ENCODE measurements around the gene FAM131B. TPM values are rescaled to one million over a fixed set of nuclear protein-coding genes. Genes with fewer than 3 reads are reported as not detected.
A peak's percentile ranks its signal among the peaks of the same experiment; 100 is the strongest.

FAM131B gene
- total and polyA plus RNA-seq, 2 of the 13 experiments (the other 11 are each of a cell fraction or from before 2014, with no cell fraction given), result 0.07 TPM; not detected in 1

DNA sequence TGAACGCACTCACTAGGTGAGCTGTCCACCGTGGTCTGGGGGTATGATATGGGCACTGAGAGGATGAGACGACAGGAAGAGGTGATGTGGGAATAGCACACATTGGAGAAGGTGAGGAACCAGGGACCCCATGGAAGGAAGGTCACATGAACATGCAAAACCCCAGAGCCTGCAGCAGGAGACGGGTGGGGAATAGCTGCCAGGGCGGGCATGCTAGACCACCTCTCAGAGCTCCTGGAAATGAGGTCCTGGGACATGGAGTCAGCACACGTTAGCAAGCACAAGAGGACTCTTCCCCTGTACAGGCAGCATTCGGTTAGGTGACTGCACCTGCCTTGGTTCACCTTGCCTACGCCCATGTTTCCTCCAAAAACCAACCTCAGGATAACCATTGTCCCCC lies 8.1 kb downstream of the FAM131B start:
- no peaks in the 10 kb centered on the region for H3K79me2 ChIP-seq (ENCODE audit: insufficient read depth, low read length)
- no peaks in the 10 kb centered on the region for H3K9me3 ChIP-seq (ENCODE audit: low read length)
- H3K4me2 ChIP-seq (ENCODE audit: low read depth, low read length), result no peak overlapping the region
- WGBS (ENCODE audit: low lambda C conversion rate), result 31% methylated on average over 7 of the region's 8 CpGs
- H2AFZ ChIP-seq (ENCODE audit: low read length), result no peak overlapping the region
- intact Hi-C loops (cut with micrococcal nuclease; ENCODE audit: unreplicated experiment), result no loop called here
- H4K20me1 ChIP-seq (ENCODE audit: insufficient read depth, low read length), result no peaks in the 10 kb centered on the region
- DNase-seq (ENCODE audit: low spot score) (no peak), FAIRE-seq (no peak), ATAC-seq (no peak)
- ChIA-PET POLR2A (no interaction called here), CTCF (ENCODE audit: low intra/inter-chr PET ratio, low total read pairs) (no interaction called here)
- TF ChIP-seq, protein P1, sequence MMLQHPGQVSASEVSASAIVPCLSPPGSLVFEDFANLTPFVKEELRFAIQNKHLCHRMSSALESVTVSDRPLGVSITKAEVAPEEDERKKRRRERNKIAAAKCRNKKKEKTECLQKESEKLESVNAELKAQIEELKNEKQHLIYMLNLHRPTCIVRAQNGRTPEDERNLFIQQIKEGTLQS (CRISPR knock-in tag; IDR thresholded peaks at IDR 0.05), result no peak
- TF ChIP-seq PAWR (CRISPR knock-in tag; IDR thresholded peaks at IDR 0.05; ENCODE audit: borderline replicate concordance) (no peak), ZMYM3 (CRISPR knock-in tag; IDR thresholded peaks at IDR 0.05) (no peak), CBX2 (IDR thresholded peaks at IDR 0.05; ENCODE audit: low read depth, low read length) (no peak), CBX2 (CRISPR knock-in tag; IDR thresholded peaks at IDR 0.05; ENCODE audit: low read depth) (no peak)
- peaks cover 3 to 33% of the 10 kb centered on the region in 2 experiments; a peak in 3 of 5 replicates for H3K27me3 ChIP-seq (ENCODE audit: control insufficient read depth in 1 of 2, insufficient read depth in 2 of 2, low read length in 2 of 2)
- H3K4me1 ChIP-seq (ENCODE audit: insufficient read depth, low read length), result no peaks in the 10 kb centered on the region
- in situ Hi-C loops (cut with HindIII; ENCODE audit: extremely low pct_ligation_motif_present, low pct_unique_long_range_greater_than_20kb), result no loop called here
- no peak overlapping the region for H3K4me3 ChIP-seq (replicated peaks in 1 of 3; ENCODE audit: insufficient read depth in 1 of 3, low read depth in 2 of 3, low read length in 3 of 3)
- no peak overlapping the region for H3K27ac ChIP-seq (ENCODE audit: extremely low read length, insufficient read depth, low read length)
- no peak overlapping the region for H3K9ac ChIP-seq (ENCODE audit: insufficient read depth, low read depth, low read length)
- BruUV-seq (replicated peaks), result no TSS peak
- H3K36me3 ChIP-seq (replicated peaks in 1 of 2; ENCODE audit: control insufficient read depth in 1 of 2, insufficient read depth in 2 of 2, low read length in 2 of 2), result no peaks in the 10 kb centered on the region

DNA sequence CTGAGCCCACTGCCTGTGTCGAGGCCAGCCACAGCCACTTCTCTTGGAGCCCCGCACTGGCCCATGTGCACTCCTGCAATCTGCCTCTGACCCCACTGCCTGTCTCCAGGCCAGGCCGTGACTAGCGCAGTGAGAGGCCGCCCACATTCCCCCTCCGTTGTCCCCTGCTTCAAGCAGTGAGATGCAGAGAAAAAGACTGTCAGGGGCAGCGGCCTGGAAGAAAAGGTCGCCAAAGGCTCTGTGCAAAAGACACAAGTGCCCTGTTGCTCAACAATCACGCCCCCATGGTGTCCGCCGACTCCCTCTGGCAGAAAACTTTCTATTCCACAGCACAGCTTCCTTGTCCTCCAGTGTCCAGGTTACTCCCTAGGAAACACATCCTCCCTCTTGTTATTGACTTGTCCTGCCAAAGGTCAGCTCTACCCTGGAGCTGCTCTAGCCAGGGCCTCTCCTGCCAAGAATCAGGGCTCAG lies 9.9 kb downstream of the FAM131B start:
- no peaks in the 10 kb centered on the region for H3K4me1 ChIP-seq (ENCODE audit: insufficient read depth, low read length)
- no peak overlapping the region for H2AFZ ChIP-seq (ENCODE audit: low read length)
- no TSS peak for BruUV-seq (replicated peaks)
- no peaks in the 10 kb centered on the region for H3K9me3 ChIP-seq (ENCODE audit: low read length)
- POLR2A ChIA-PET, result no interaction called here
- H3K4me3 ChIP-seq (replicated peaks in 1 of 3; ENCODE audit: insufficient read depth in 1 of 3, low read depth in 2 of 3, low read length in 3 of 3), result no peak overlapping the region
- H3K27ac ChIP-seq (ENCODE audit: extremely low read length, insufficient read depth, low read length), result no peak overlapping the region
- H3K4me2 ChIP-seq (ENCODE audit: low read depth, low read length), result no peak overlapping the region
- H3K27me3 ChIP-seq (ENCODE audit: control insufficient read depth in 1 of 2, insufficient read depth in 2 of 2, low read length in 2 of 2), result peaks cover 3 to 25% of the 10 kb centered on the region in 2 experiments; a peak in 3 of 5 replicates
- no peaks in the 10 kb centered on the region for H3K79me2 ChIP-seq (ENCODE audit: insufficient read depth, low read length)
- no peak overlapping the region for H3K9ac ChIP-seq (ENCODE audit: insufficient read depth, low read depth, low read length)
- DNase-seq (ENCODE audit: low spot score) (no peak), FAIRE-seq (no peak), ATAC-seq (peak; percentile 62)
- no peaks in the 10 kb centered on the region for H4K20me1 ChIP-seq (ENCODE audit: insufficient read depth, low read length)
- no peak for TF ChIP-seq NR2F1 (CRISPR knock-in tag; IDR thresholded peaks at IDR 0.05)
- in situ Hi-C loops (cut with HindIII; ENCODE audit: extremely low pct_ligation_motif_present, low pct_unique_long_range_greater_than_20kb) (no loop called here), intact Hi-C loops (cut with micrococcal nuclease; ENCODE audit: unreplicated experiment) (no loop called here)
- WGBS (ENCODE audit: low lambda C conversion rate), result 35% methylated on average over 9 of the region's 11 CpGs
- H3K36me3 ChIP-seq (replicated peaks in 1 of 2; ENCODE audit: control insufficient read depth in 1 of 2, insufficient read depth in 2 of 2, low read length in 2 of 2), result no peaks in the 10 kb centered on the region
- CTCF ChIA-PET (ENCODE audit: low intra/inter-chr PET ratio, low total read pairs), result no interaction called here

All from HepG2 (cell line).